Measurements from ENCODE around the gene FNDC1.

- TF ChIP-seq CTCF (IDR thresholded peaks at IDR 0.05; ENCODE audit: insufficient read depth, low read length, poor library complexity, severe bottlenecking) (no peak), EZH2phosphoT487 (conservative IDR thresholded peaks at IDR 0.05; ENCODE audit: low read length) (no peak)
These were observed 109.4 kb downstream of the FNDC1 start for GRCh38 chr6:159278626-159279025.

All from SU-DHL-6 (cell line).